Osteocyte (in vitro differentiated cells): ENCODE results near the gene MICU1. TPM values are rescaled to one million over a fixed set of nuclear protein-coding genes. Genes with fewer than 3 reads are reported as not detected.
"Not testable (repeated sequence)": the region's sequence is repeated elsewhere in the genome, so short reads cannot be mapped to it uniquely, and the experiment has no call there.

Experiments used
- DNase-seq: peaks from one replicate; pipeline ENCODE4 v3.0.0; 2021; ENCODE audit warnings: mixed read lengths; ENCODE audit not compliant: unreplicated experiment; ENCODE audit errors: extremely low spot score
- H3K27ac Mint-ChIP-seq: one replicate; pipeline ENCODE4 v1.8.0; 2021; ENCODE audit warnings: mild to moderate bottlenecking, mixed read lengths; ENCODE audit not compliant: unreplicated experiment
- H3K27me3 Mint-ChIP-seq: one replicate; pipeline ENCODE4 v1.8.0; 2021; ENCODE audit warnings: mixed read lengths; ENCODE audit not compliant: unreplicated experiment
- H3K36me3 Mint-ChIP-seq: one replicate; pipeline ENCODE4 v1.8.0; 2021; ENCODE audit warnings: mixed read lengths; ENCODE audit not compliant: unreplicated experiment
- H3K4me1 Mint-ChIP-seq: one replicate; pipeline ENCODE4 v1.8.0; 2021; ENCODE audit warnings: mixed read lengths; ENCODE audit not compliant: unreplicated experiment
- H3K4me3 Mint-ChIP-seq: one replicate; pipeline ENCODE4 v1.8.0; 2021; ENCODE audit warnings: mild to moderate bottlenecking, moderate library complexity, mixed read lengths; ENCODE audit not compliant: unreplicated experiment
- H3K9me3 Mint-ChIP-seq: one replicate; pipeline ENCODE4 v1.8.0; 2021; ENCODE audit warnings: mixed read lengths; ENCODE audit not compliant: unreplicated experiment
- total RNA-seq: library from RNA; stranded (reverse); gene quantifications from 2 replicates; pipeline ENCODE4 v1.2.1, GENCODE V29; 2021
- TF ChIP-seq, protein P1 (sequence below): fragments of 200-600 bp; sonication (generic); IDR thresholded peaks from 2 replicates; pipeline ENCODE4 v1.5.0; 2021; ENCODE audit warnings: antibody characterized with exemption, mild to moderate bottlenecking, moderate library complexity

The MICU1 gene
- total RNA-seq, 1 donor from 2014 or later, result 58.9 TPM

DNA sequence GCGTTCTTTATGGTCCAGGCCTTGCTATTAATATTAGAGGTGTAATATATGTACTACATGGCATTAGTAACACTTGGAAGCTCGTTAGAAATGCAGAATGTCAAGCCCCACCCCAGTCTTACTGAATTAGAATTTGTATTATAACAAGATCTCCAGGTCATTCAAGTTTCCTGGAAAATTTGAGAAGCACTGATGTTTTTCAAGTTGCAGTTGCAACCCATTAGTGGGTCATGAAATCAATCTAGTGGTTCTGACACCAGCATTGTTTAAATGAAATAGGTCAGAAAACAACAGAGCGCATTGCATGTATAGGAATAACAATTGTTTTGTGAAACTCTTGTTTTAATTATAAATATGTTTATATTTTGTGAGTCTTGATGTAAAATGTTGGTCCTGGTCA, 28.8 kb upstream of the MICU1 start:
- H3K4me1 Mint-ChIP-seq, result no peaks in the 10 kb centered on the region
- H3K36me3 Mint-ChIP-seq, result no peaks in the 10 kb centered on the region
- H3K9me3 Mint-ChIP-seq, result no peaks in the 10 kb centered on the region
- H3K27me3 Mint-ChIP-seq, result peaks cover 2% of the 10 kb centered on the region
- no peak overlapping the region for H3K4me3 Mint-ChIP-seq
- H3K27ac Mint-ChIP-seq, result no peak overlapping the region
- DNase-seq, result no peak
- TF ChIP-seq, protein P1, sequence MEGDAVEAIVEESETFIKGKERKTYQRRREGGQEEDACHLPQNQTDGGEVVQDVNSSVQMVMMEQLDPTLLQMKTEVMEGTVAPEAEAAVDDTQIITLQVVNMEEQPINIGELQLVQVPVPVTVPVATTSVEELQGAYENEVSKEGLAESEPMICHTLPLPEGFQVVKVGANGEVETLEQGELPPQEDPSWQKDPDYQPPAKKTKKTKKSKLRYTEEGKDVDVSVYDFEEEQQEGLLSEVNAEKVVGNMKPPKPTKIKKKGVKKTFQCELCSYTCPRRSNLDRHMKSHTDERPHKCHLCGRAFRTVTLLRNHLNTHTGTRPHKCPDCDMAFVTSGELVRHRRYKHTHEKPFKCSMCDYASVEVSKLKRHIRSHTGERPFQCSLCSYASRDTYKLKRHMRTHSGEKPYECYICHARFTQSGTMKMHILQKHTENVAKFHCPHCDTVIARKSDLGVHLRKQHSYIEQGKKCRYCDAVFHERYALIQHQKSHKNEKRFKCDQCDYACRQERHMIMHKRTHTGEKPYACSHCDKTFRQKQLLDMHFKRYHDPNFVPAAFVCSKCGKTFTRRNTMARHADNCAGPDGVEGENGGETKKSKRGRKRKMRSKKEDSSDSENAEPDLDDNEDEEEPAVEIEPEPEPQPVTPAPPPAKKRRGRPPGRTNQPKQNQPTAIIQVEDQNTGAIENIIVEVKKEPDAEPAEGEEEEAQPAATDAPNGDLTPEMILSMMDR, result no peak

DNA sequence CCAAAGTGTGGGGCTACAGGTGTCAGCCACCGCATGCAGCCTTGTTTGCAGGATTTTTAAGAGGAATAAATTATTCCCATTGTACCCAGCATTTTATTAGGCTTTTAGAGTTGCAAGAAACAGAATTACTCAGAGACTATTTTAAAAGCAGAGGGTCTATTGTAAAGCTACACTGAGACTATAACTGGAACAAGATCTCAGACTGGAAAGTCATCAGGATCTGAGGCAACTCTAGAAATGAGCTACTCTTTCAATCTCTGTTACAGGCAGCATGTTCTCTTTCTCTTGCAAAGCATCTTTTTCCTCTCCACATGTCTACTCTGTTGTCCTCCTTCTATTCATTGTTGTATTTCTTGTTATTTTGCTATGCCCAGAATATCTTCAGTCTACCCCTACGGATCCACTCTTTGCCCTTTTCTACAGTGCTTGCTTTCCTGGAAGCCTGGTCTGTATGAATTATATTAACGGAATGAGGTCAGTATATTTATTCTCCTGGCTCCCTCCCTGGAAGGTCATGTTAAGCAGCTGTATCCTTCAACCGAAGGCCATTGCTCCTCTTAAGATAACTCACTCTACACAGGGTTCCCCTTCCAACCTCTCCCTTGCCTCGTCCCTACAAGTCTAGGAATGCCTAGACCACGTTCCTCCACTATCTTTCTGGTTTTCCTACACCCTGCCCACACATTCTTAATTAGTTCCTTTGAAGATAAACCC, 27.7 kb upstream of the MICU1 start:
- no peak for DNase-seq
- TF ChIP-seq, protein P1, result no peak
- H3K9me3 Mint-ChIP-seq, result no peaks in the 10 kb centered on the region
- no peaks in the 10 kb centered on the region for H3K4me1 Mint-ChIP-seq
- H3K36me3 Mint-ChIP-seq, result no peaks in the 10 kb centered on the region
- no peak overlapping the region for H3K27ac Mint-ChIP-seq
- no peak overlapping the region for H3K4me3 Mint-ChIP-seq
- H3K27me3 Mint-ChIP-seq, result peaks cover 2% of the 10 kb centered on the region

DNA sequence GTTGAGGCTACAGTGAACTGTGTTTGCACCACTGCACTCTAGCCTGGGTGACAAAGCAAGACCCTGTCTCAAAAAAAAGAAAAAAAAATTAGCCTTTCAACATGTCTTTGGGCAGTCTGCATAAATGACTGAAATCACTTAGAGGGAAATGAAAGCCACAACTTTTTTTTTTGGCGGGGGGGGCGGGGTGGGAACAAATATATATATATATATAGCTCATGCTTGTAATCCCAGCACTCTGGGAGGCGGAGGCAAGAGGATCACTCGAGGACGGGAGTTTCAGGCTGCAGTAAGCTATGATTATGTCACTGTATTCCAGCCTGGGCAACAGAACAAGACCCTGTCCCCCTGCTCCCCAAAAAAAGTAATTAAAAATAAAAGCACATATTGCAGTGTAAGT, 23.4 kb upstream of the MICU1 start:
- no peak overlapping the region for H3K4me3 Mint-ChIP-seq
- no peaks in the 10 kb centered on the region for H3K9me3 Mint-ChIP-seq
- no peak overlapping the region for H3K27ac Mint-ChIP-seq
- no peaks in the 10 kb centered on the region for H3K36me3 Mint-ChIP-seq
- TF ChIP-seq, protein P1, result no peak
- no peak for DNase-seq
- H3K27me3 Mint-ChIP-seq, result peaks cover 2% of the 10 kb centered on the region
- no peaks in the 10 kb centered on the region for H3K4me1 Mint-ChIP-seq

DNA sequence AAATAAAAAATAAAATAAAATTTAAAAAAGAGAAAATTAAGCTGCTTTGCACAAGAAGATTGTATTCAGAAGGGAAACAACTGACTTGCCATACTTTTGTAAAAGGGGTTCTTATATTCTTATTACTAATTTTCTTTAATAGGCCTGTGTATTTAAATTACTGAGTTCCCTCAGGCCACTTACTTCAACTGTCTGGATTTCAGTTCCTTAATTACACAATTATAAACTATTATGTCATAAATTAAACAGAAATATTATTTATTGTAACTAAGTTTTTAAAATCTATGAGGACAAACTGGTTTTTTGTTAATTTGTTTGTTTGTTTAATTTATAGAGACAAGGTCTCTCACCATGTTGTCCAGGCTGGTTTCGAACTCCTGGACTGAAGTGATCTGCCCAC, 22.4 kb upstream of the MICU1 start:
- H3K4me3 Mint-ChIP-seq, result no peak overlapping the region
- H3K36me3 Mint-ChIP-seq, result no peaks in the 10 kb centered on the region
- H3K4me1 Mint-ChIP-seq, result no peaks in the 10 kb centered on the region
- H3K27me3 Mint-ChIP-seq, result no peaks in the 10 kb centered on the region
- H3K9me3 Mint-ChIP-seq, result no peaks in the 10 kb centered on the region
- H3K27ac Mint-ChIP-seq, result no peak overlapping the region
- no peak for DNase-seq
- TF ChIP-seq, protein P1, result no peak

DNA sequence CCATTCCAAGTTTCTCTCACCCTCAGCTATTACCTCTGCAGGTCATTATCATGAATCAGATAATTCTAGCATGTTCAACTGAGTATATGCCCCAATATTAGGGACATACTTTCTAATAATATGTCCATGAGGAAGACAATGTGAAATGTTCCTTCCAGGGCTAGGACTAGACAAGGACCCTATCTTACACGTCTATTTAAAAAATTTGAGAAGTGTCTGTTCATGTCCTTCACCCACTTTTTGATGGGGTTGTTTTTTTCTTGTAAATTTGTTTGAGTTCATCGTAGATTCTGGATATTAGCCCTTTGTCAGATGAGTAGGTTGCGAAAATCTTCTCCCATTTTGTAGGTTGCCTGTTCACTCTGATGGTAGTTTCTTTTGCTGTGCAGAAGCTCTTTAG, 21.1 kb upstream of the MICU1 start:
- not testable (repeated sequence) for H3K27me3 Mint-ChIP-seq, H3K27ac Mint-ChIP-seq, H3K36me3 Mint-ChIP-seq, H3K4me3 Mint-ChIP-seq, H3K9me3 Mint-ChIP-seq, DNase-seq, H3K4me1 Mint-ChIP-seq
